Cardiac ventricle fibroblast (primary cell): ENCODE measurements around the gene CTDSP2. TPM values are rescaled to one million over a fixed set of nuclear protein-coding genes. Genes with fewer than 3 reads are reported as not detected.

Experiments used
- total RNA-seq: library from RNA; depleted of rRNA; stranded (reverse); fragments of >200 nt; gene quantifications from 2 replicates; pipeline ENCODE4 v1.2.3, GENCODE V29; 2015

Gene CTDSP2, protein sequence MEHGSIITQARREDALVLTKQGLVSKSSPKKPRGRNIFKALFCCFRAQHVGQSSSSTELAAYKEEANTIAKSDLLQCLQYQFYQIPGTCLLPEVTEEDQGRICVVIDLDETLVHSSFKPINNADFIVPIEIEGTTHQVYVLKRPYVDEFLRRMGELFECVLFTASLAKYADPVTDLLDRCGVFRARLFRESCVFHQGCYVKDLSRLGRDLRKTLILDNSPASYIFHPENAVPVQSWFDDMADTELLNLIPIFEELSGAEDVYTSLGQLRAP
- 133 and 143 TPM in 2 replicates for total RNA-seq

DNA sequence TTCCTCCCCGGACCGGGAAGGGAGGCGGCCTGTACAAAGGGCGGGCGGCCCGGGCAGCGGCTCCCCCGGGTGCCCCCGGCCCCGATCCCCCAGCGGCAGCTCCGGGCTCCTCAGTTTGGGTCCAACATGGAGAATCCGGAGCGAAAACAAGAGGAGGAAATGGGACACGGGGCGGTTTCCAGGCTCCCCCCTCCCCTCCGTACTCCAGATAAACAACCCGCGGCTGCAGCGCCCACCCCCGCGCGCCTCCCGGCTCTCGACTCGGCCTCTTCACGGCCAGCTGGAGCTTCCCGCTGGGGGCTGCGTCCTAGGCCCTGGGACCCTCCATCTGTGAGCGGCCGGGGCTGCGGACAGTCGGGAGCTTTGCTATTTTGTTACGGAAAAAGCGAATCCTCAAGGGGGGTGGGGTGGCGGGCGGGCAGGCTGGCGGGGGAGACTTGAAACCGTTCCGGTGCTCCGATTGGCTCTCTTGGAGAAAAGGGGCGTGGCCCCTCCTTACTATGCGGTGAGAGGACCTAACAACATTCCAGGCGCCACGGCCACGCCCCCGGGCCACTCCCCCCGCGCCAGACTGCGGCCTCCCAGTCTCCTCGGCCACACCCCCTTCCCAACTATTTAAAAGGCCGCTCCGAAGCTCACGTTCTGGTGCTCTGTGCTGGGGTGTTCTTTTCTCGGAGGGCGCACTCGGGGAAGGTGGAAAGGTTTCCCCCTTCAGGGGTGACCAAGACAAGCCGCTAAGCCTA lies at the start of gene CTDSP2:
Gene CTDSP2, minus strand, starts transcription at position 153 of the 743 bp plus-strand sequence. CDS start 294 bp downstream, outside the sequence.

DNA sequence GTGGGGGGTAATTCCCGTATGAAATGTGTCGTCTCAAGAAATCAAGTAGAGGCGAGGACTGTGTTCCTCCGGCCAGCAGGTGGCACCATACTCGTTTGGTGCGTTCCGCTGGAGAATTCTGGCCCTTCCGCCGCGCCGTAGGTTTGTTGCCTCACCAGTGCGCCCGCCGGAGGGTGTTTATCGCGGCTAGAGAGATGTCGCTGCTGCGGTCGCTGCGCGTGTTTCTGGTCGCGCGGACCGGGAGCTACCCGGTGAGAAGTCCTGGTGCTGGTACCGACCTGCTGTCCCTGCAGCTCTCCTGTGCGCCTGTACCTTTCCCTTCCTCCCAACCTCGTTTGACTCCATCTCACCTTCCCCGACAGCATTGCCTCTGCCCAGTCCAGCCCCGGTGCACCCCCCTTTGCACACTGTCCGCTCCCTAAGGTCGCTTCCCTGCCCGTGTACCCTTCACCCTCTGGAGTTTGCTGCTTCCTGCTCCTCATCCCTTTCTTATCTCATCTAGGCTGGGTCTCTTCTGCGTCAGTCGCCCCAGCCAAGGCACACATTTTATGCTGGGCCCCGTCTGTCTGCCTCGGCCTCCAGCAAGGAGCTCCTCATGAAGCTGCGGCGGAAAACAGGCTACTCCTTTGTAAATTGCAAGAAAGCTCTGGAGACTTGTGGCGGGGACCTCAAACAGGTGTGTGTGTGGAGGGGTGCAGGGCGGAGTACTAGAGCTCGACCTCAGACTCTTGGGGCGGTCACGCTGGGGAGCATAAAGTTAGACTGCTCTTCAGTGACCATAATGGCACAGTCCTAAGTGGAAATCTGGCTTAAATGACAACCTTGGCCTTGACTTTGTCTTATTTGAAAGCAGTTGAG lies 63.7 kb downstream of the CTDSP2 start, which contains the start of gene TSFM:
Gene TSFM, plus strand, starts transcription at position 180 of the 858 bp plus-strand sequence. Its CDS starts 15 bp downstream, at position 195.

DNA sequence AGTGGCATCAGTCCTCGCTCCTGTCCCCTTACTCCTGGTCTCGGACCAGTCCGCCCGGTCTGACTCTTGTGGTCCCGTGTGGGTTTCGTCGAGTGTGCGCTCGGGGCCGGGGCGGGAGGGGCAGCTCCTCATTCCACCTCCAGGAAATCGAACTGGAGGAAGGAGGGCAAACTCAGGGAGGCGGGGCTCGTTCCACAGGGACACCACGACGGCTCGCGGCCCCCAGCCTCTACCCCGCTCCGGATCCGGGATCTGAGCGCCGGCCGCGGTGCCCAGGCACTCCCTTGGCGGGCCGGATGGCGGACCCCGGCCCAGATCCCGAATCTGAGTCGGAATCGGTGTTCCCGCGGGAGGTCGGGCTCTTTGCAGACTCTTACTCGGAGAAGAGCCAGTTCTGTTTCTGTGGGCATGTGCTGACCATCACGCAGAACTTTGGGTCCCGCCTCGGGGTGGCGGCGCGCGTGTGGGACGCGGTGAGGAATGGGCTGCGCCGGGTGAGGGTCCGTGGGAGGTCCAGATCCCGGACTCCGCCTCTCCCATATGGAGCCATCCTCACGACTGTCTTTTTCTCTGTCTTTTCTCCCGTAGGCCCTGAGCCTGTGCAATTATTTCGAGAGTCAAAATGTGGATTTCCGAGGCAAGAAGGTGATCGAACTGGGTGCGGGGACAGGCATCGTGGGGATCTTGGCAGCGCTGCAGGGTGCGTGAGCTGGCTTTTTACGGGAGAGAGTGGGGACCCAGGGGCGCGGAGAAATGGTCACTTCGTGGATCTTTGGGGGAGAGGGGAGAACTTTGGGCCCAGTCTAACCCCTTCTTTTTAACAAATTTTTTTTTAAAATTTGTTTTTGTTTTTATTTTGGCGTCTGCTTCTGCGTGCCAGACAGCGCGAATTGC lies 73.9 kb downstream of the CTDSP2 start, which contains the start of gene EEF1AKMT3:
Gene EEF1AKMT3, plus strand, starts transcription at position 186 of the 894 bp plus-strand sequence. Its CDS starts 111 bp downstream, at position 297.

DNA sequence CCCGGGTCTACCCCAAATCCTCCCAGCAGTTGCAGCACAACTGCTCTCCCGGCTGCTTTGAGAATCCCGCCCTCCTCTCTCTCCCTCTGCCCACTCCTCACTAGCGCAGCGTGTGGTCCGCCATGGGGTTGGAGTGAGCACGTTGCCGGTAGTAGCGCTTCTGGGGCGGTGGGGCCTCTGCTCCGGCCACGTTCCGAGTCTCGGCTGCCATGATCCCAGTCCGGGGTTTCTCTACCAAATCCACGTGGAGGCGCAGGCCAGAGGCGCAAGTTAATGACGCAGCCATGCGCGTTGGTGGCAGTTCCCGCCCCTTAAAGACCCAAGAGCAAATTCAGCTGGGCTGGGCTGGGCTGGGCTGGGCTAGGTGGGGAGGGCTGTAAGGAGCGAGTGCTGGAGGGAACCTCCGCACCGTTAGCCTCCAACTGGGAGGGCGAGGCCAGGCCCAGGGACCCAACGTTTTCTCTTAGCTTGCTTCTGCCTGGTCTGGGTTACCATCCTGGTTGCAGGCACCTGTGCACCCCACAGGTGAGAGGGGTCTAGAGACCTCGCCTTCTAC lies 74.6 kb downstream of the CTDSP2 start, which contains the start of gene METTL1:
Gene METTL1, minus strand, starts transcription at position 233 of the 556 bp plus-strand sequence. Its CDS starts 22 bp downstream, at position 211.

Other genes with a start within 250 kb of the CTDSP2 start
- gene DTX3, start 241.9 kb downstream of the CTDSP2 start, total RNA-seq, result 6.0 and 10.2 TPM in 2 replicates
- 4.8 and 9.6 TPM in 2 replicates for gene ARHGEF25, start 235.3 kb downstream of the CTDSP2 start, total RNA-seq
- gene B4GALNT1, start 213.5 kb downstream of the CTDSP2 start, total RNA-seq, result 0.25 and 0.29 TPM in 2 replicates
- 248 and 369 TPM in 2 replicates for gene OS9, start 152.6 kb downstream of the CTDSP2 start, total RNA-seq
- 0.10 TPM in 1 of 2 replicates, not detected in the other for gene AGAP2, start 108.0 kb downstream of the CTDSP2 start, total RNA-seq
- 48.9 and 82.9 TPM in 2 replicates for gene TSPAN31, start 101.7 kb downstream of the CTDSP2 start, total RNA-seq
- gene CDK4, start 94.4 kb downstream of the CTDSP2 start, total RNA-seq, result 107 and 144 TPM in 2 replicates
- gene MARCHF9, start 91.6 kb downstream of the CTDSP2 start, total RNA-seq, result 1.1 and 1.9 TPM in 2 replicates
- 0.37 and 1.3 TPM in 2 replicates for gene CYP27B1, start 79.7 kb downstream of the CTDSP2 start, total RNA-seq
- gene METTL1, start 74.6 kb downstream of the CTDSP2 start, total RNA-seq, result 10.1 and 13.0 TPM in 2 replicates
- gene EEF1AKMT3, start 74.1 kb downstream of the CTDSP2 start, total RNA-seq, result 9.0 and 11.2 TPM in 2 replicates
- gene TSFM, start 63.9 kb downstream of the CTDSP2 start, total RNA-seq, result 24.5 and 32.9 TPM in 2 replicates
- 4.1 TPM in 2 replicates for gene AVIL, start 28.0 kb downstream of the CTDSP2 start, total RNA-seq
- 3.9 and 10.9 TPM in 2 replicates for gene ATP23, start 94.8 kb upstream of the CTDSP2 start, total RNA-seq